Astrocyte (in vitro differentiated cells and primary cell): ENCODE results near the gene IQGAP3. TPM values are rescaled to one million over a fixed set of nuclear protein-coding genes. Genes with fewer than 3 reads are reported as not detected.
"Not testable (repeated sequence)": the region's sequence is repeated elsewhere in the genome, so short reads cannot be mapped to it uniquely, and the experiment has no call there.

ENCODE experiments used
- DNase-seq: peaks from one replicate; pipeline ENCODE4 v3.0.0-alpha.2; 2010; ENCODE audit warnings: low read depth
- FAIRE-seq: peaks from 2 replicates; lab custom pipeline; 2011; peaks lifted over from hg19 to GRCh38; lab: Jason Lieb, UNC
- H2AFZ ChIP-seq: 2 replicates; pipeline ENCODE4 v1.6.0; 2012; ENCODE audit warnings: low read depth, low read length, inconsistent platforms
- H3K27ac ChIP-seq: 2 replicates; pipeline ENCODE4 v1.5.1; 2011; ENCODE audit warnings: low read depth, low read length, inconsistent platforms
- H3K27me3 ChIP-seq: 2 replicates; pipeline ENCODE4 v1.6.0; 2011; ENCODE audit warnings: low read length, inconsistent platforms; ENCODE audit not compliant: insufficient read depth
- H3K36me3 ChIP-seq: 2 replicates; pipeline ENCODE4 v1.5.1; 2011; ENCODE audit warnings: low read length, inconsistent platforms; ENCODE audit not compliant: insufficient read depth
- H3K4me1 ChIP-seq: 2 replicates; pipeline ENCODE4 v1.5.1; 2011; ENCODE audit warnings: low read length, inconsistent platforms; ENCODE audit not compliant: insufficient read depth
- H3K4me2 ChIP-seq: 2 replicates; pipeline ENCODE4 v1.6.0; 2012; ENCODE audit warnings: low read length, inconsistent platforms
- H3K4me3 ChIP-seq: 2 replicates; pipeline ENCODE4 v1.5.1; 2011; ENCODE audit warnings: low read depth, mild to moderate bottlenecking, low read length, inconsistent platforms; ENCODE audit not compliant: insufficient read depth
- H3K79me2 ChIP-seq: 2 replicates; pipeline ENCODE4 v1.6.0; 2012; ENCODE audit warnings: mild to moderate bottlenecking, low read length, inconsistent platforms; ENCODE audit not compliant: insufficient read depth
- H3K9ac ChIP-seq: 2 replicates; pipeline ENCODE4 v1.6.0; 2012; ENCODE audit warnings: mild to moderate bottlenecking, low read length, inconsistent platforms
- H3K9me3 ChIP-seq: 2 replicates; pipeline ENCODE4 v1.5.1; 2012; ENCODE audit warnings: low read depth, mild to moderate bottlenecking, low read length, inconsistent platforms; ENCODE audit not compliant: insufficient read depth
- H4K20me1 ChIP-seq: 2 replicates; pipeline ENCODE4 v1.6.0; 2012; ENCODE audit warnings: low read length, inconsistent platforms; ENCODE audit not compliant: insufficient read depth
- H3K27ac Mint-ChIP-seq: one replicate; pipeline ENCODE4 v1.8.0; 2021; ENCODE audit warnings: mild to moderate bottlenecking, mixed read lengths; ENCODE audit not compliant: unreplicated experiment
- H3K27me3 Mint-ChIP-seq: one replicate; pipeline ENCODE4 v1.8.0; 2021; ENCODE audit warnings: low read depth, mixed read lengths; ENCODE audit not compliant: unreplicated experiment
- H3K36me3 Mint-ChIP-seq: one replicate; pipeline ENCODE4 v1.8.0; 2021; ENCODE audit warnings: low read depth, mixed read lengths; ENCODE audit not compliant: unreplicated experiment
- H3K4me1 Mint-ChIP-seq: one replicate; pipeline ENCODE4 v1.8.0; 2021; ENCODE audit warnings: low read depth, mixed read lengths; ENCODE audit not compliant: unreplicated experiment
- H3K4me3 Mint-ChIP-seq: one replicate; pipeline ENCODE4 v1.8.0; 2021; ENCODE audit warnings: mild to moderate bottlenecking, moderate library complexity, mixed read lengths; ENCODE audit not compliant: unreplicated experiment
- H3K9me3 Mint-ChIP-seq: one replicate; pipeline ENCODE4 v1.8.0; 2021; ENCODE audit warnings: mild to moderate bottlenecking, mixed read lengths; ENCODE audit not compliant: unreplicated experiment
- EZH2 ChIP-seq: IDR thresholded peaks from 2 replicates; pipeline ENCODE4 v1.6.1; 2012; ENCODE audit warnings: mild to moderate bottlenecking, low read length, inconsistent platforms; ENCODE audit not compliant: insufficient read depth
- total RNA-seq: library from RNA; stranded (reverse); gene quantifications from 2 replicates; pipeline ENCODE4 v1.2.1, GENCODE V29; 2021
- TF ChIP-seq, protein P1 (sequence below): IDR thresholded peaks from 2 replicates; pipeline ENCODE4 v1.5.1; 2011; ENCODE audit warnings: low read depth, mild to moderate bottlenecking, inconsistent platforms, low read length, moderate library complexity; ENCODE audit not compliant: insufficient read depth

Gene IQGAP3
- total RNA-seq, 1 donor from 2014 or later, result 2.2 TPM

DNA sequence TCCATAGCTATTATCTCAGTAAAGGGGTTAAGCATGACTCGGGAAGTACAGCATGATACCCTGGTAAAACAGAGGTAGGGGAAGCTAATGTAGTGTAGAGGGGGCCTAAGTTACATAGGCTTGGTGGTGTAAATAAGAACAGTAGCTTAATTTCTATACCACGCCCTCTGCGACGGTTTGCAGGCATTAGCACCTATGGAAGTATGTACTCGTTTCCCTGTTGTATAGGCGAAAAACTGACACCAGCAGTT lies 18.7 kb upstream of the IQGAP3 start:
- peak overlapping the region; percentile 91 for H3K9ac ChIP-seq
- no peak for DNase-seq
- H3K4me1 ChIP-seq, result peaks cover 12% of the 10 kb centered on the region
- H3K4me3 ChIP-seq, result peak overlapping the region; percentile 61
- peak overlapping the region; percentile 91 for H3K4me2 ChIP-seq
- H3K36me3 ChIP-seq, result peaks cover 11% of the 10 kb centered on the region
- peak overlapping the region; percentile 87 for H2AFZ ChIP-seq
- Mint-ChIP-seq H3K9me3 (peaks cover 2% of the 10 kb centered on the region), H3K4me1 (peaks cover 3% of the 10 kb centered on the region), H3K27me3 (no peaks in the 10 kb centered on the region), H3K4me3 (peak overlapping the region; percentile 79), H3K36me3 (peaks cover 8% of the 10 kb centered on the region), H3K27ac (peak overlapping the region; percentile 77)
- peaks cover 10% of the 10 kb centered on the region for H4K20me1 ChIP-seq
- H3K27ac ChIP-seq, result peak overlapping the region; percentile 32
- TF ChIP-seq, protein P1, sequence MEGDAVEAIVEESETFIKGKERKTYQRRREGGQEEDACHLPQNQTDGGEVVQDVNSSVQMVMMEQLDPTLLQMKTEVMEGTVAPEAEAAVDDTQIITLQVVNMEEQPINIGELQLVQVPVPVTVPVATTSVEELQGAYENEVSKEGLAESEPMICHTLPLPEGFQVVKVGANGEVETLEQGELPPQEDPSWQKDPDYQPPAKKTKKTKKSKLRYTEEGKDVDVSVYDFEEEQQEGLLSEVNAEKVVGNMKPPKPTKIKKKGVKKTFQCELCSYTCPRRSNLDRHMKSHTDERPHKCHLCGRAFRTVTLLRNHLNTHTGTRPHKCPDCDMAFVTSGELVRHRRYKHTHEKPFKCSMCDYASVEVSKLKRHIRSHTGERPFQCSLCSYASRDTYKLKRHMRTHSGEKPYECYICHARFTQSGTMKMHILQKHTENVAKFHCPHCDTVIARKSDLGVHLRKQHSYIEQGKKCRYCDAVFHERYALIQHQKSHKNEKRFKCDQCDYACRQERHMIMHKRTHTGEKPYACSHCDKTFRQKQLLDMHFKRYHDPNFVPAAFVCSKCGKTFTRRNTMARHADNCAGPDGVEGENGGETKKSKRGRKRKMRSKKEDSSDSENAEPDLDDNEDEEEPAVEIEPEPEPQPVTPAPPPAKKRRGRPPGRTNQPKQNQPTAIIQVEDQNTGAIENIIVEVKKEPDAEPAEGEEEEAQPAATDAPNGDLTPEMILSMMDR, result no peak
- no peak for TF ChIP-seq EZH2
- H3K27me3 ChIP-seq, result no peaks in the 10 kb centered on the region
- H3K9me3 ChIP-seq, result no peaks in the 10 kb centered on the region
- no peak for FAIRE-seq
- peaks cover 9% of the 10 kb centered on the region for H3K79me2 ChIP-seq

DNA sequence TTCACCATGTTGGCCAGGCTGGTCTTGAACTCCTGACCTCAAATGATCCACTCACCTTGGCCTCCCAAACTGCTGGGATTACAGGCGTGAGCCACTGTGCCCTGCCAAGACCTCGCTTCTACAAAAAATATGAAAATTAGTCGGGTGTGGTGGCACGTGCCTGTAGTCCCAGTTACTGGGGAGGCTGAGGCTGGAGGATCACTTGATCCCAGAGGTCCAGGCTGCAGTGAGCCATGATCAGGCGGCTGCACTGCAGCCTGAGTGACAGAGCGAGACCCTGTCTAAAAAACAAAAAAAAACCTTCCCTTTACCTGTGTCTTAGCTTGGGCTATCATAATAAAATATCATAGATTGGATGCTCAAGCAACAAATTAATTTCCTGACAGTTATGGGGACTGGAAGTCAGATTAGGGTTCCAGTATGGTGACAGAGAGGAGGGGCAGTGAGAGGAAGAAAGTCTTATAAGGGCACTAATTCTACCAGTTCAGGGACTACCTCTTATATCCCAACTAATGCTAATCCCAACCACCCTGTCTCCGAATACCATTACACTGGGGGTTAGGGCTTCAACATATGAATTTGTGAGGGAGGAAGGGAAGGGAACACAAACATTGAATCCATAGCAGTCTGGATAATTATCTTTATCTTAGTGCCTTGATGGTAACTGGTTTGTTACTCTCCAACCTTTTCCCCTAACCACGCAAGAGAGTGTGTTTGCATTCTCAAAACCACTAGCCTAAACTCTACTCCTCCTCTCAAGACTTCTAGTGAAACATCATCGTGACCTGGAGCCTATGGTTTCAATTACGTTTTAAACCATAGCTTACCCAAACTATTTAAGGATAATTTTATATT lies 18.2 kb upstream of the IQGAP3 start:
- Histone ChIP-seq H3K36me3 (peaks cover 8% of the 10 kb centered on the region), H2AFZ (no peak overlapping the region), H3K4me3 (peak overlapping the region; percentile 61), H3K4me1 (peaks cover 12% of the 10 kb centered on the region), H3K4me2 (peak overlapping the region; percentile 91), H3K27ac (no peak overlapping the region), H3K79me2 (peaks cover 9% of the 10 kb centered on the region), H3K9ac (no peak overlapping the region), H4K20me1 (peaks cover 5% of the 10 kb centered on the region), H3K9me3 (no peaks in the 10 kb centered on the region), H3K27me3 (no peaks in the 10 kb centered on the region)
- Mint-ChIP-seq H3K27me3 (peaks cover 3% of the 10 kb centered on the region), H3K4me1 (peaks cover 3% of the 10 kb centered on the region), H3K27ac (peak overlapping the region; percentile 6), H3K36me3 (peaks cover 5% of the 10 kb centered on the region), H3K9me3 (peaks cover 2% of the 10 kb centered on the region), H3K4me3 (peak overlapping the region; percentile 79)
- TF ChIP-seq, protein P1, result no peak
- no peak for TF ChIP-seq EZH2
- DNase-seq (no peak), FAIRE-seq (no peak)

DNA sequence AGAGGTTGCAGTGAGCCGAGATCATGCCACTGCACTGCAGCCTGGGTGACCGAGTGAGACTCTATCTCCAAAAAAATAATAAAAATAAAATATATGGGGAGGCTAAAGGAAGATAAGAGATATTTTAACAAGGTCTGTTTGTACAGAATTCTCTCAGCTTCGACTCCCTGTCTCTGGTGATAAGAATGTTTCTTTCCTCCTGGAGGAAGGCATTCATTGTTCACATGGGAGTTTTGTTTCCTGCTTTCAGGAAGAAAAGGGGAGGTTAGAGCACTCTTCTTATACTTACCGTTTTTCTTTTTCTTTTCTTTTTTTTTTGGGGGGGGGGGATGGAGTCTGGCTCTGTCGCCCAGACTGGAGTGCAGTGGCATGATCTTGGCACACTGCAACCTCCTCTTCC lies 17.2 kb upstream of the IQGAP3 start:
- no peak overlapping the region for H3K27ac Mint-ChIP-seq
- Histone ChIP-seq H4K20me1 (peaks cover 4% of the 10 kb centered on the region), H3K27ac (no peak overlapping the region), H2AFZ (no peak overlapping the region), H3K36me3 (peaks cover 2% of the 10 kb centered on the region), H3K4me2 (no peak overlapping the region), H3K27me3 (no peaks in the 10 kb centered on the region), H3K4me3 (no peak overlapping the region), H3K9me3 (no peaks in the 10 kb centered on the region), H3K4me1 (peaks cover 12% of the 10 kb centered on the region), H3K79me2 (peaks cover 9% of the 10 kb centered on the region), H3K9ac (no peak overlapping the region)
- H3K9me3 Mint-ChIP-seq, result peaks cover 2% of the 10 kb centered on the region
- H3K4me1 Mint-ChIP-seq, result peaks cover 3% of the 10 kb centered on the region
- DNase-seq (no peak), FAIRE-seq (no peak)
- peaks cover 2% of the 10 kb centered on the region for H3K36me3 Mint-ChIP-seq
- no peak overlapping the region for H3K4me3 Mint-ChIP-seq
- peaks cover 4% of the 10 kb centered on the region for H3K27me3 Mint-ChIP-seq
- no peak for TF ChIP-seq EZH2
- TF ChIP-seq, protein P1, result no peak

DNA sequence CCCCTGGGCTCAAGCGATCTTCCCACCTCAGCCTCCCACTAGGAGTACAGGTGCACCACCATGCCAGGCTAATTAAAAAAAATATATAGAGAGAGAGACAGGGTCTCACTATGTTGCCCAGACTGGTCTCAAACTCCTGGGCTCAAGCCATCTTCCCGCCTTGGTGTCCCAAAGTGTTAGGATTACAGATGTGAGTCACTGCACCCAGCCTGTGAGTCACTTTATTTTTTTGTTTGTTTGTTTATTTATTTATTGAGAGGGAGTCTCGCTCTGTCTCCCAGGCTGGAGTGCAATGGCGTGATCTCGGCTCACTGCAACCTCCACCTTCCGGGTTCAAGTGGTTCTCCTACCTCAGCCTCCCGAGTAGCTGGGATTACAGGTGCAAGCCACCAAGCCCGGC lies 15.6 kb upstream of the IQGAP3 start:
- not testable (repeated sequence) for H3K27me3 ChIP-seq, H3K27me3 Mint-ChIP-seq, H3K79me2 ChIP-seq, DNase-seq, H3K27ac Mint-ChIP-seq, H3K4me3 ChIP-seq, H3K4me1 Mint-ChIP-seq, H3K9me3 Mint-ChIP-seq, H3K4me2 ChIP-seq, H3K27ac ChIP-seq, H2AFZ ChIP-seq, H3K9ac ChIP-seq, H3K4me3 Mint-ChIP-seq, H3K9me3 ChIP-seq, H3K36me3 ChIP-seq, FAIRE-seq, H3K36me3 Mint-ChIP-seq, H4K20me1 ChIP-seq
- peaks cover 12% of the 10 kb centered on the region for H3K4me1 ChIP-seq
